ENCODE results near the gene LMBR1.

- TF ChIP-seq EZH2 (IDR thresholded peaks at IDR 0.05; ENCODE audit: borderline replicate concordance, low read depth, low read length, severe bottlenecking) (no peak), POLR2AphosphoS5 (IDR thresholded peaks at IDR 0.05; ENCODE audit: insufficient read depth, low read depth, low read length) (no peak)
Measured at GRCh38 chr7:156857757-156858156, 35.2 kb downstream of the LMBR1 start.

All from endothelial cell of umbilical vein (primary cell).